Nephron (organoid): ENCODE measurements around the gene KLK7.
"Not testable (repeated sequence)": the region's sequence is repeated elsewhere in the genome, so short reads cannot be mapped to it uniquely, and the experiment has no call there.

Source experiments
- H3K27ac Mint-ChIP-seq, 3 experiments: 2 replicates each; pipeline ENCODE4 v1.8.0; 2020; ENCODE audit warnings: mixed read lengths in 3 of 3, mild to moderate bottlenecking in 2 of 3, moderate library complexity in 1 of 3
- H3K27me3 Mint-ChIP-seq: 2 replicates; pipeline ENCODE4 v1.8.0; 2021; ENCODE audit warnings: low read depth, mild to moderate bottlenecking, moderate library complexity, mixed read lengths
- H3K36me3 Mint-ChIP-seq: 2 replicates; pipeline ENCODE4 v1.8.0; 2020; ENCODE audit warnings: low read depth, mixed read lengths
- H3K4me1 Mint-ChIP-seq: 2 replicates; pipeline ENCODE4 v1.8.0; 2020; ENCODE audit warnings: mixed read lengths
- H3K4me3 Mint-ChIP-seq, 3 experiments: 2 replicates each; pipeline ENCODE4 v1.8.0; 2020; ENCODE audit warnings: mild to moderate bottlenecking in 3 of 3, mixed read lengths in 3 of 3, moderate library complexity in 2 of 3
- H3K9me3 Mint-ChIP-seq: 2 replicates; pipeline ENCODE4 v1.8.0; 2020; ENCODE audit warnings: mixed read lengths
- TF ChIP-seq, protein P1 (sequence below), 3 experiments: fragments of 200-600 bp; sonication (generic); IDR thresholded peaks; one replicate each; pipeline ENCODE4 v1.5.0; 2021; ENCODE audit warnings: antibody characterized with exemption in 3 of 3; ENCODE audit not compliant: unreplicated experiment in 3 of 3

KLK7 gene

DNA sequence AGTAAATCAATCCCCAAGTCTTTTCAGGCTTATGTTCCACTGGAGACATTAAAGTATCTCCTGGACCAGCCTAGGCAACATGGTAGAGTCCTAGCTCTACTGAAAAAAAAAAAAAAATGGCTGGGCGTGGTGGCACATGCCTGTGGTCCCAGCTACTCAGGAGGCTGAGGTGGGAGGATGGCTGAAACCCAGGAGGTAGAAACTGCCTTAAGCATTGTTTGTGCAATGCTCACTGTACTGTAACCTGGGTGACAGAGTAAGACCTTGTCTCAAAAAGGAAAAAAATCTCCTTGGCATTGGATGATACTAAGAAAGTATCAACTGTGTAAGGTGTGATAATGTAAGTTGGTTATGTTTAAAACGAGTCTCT, 8.9 kb upstream of the KLK7 start:
- no peak overlapping the region for H3K4me3 Mint-ChIP-seq
- H3K4me1 Mint-ChIP-seq = no peaks in the 10 kb centered on the region
- H3K27ac Mint-ChIP-seq = no peak overlapping the region
- H3K9me3 Mint-ChIP-seq = no peaks in the 10 kb centered on the region
- peaks cover 33% of the 10 kb centered on the region for H3K27me3 Mint-ChIP-seq
- TF ChIP-seq, protein P1, sequence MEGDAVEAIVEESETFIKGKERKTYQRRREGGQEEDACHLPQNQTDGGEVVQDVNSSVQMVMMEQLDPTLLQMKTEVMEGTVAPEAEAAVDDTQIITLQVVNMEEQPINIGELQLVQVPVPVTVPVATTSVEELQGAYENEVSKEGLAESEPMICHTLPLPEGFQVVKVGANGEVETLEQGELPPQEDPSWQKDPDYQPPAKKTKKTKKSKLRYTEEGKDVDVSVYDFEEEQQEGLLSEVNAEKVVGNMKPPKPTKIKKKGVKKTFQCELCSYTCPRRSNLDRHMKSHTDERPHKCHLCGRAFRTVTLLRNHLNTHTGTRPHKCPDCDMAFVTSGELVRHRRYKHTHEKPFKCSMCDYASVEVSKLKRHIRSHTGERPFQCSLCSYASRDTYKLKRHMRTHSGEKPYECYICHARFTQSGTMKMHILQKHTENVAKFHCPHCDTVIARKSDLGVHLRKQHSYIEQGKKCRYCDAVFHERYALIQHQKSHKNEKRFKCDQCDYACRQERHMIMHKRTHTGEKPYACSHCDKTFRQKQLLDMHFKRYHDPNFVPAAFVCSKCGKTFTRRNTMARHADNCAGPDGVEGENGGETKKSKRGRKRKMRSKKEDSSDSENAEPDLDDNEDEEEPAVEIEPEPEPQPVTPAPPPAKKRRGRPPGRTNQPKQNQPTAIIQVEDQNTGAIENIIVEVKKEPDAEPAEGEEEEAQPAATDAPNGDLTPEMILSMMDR (IDR thresholded peaks at IDR 0.05; ENCODE audit: unreplicated experiment in 3 of 3) = no peak
- H3K36me3 Mint-ChIP-seq = no peaks in the 10 kb centered on the region

DNA sequence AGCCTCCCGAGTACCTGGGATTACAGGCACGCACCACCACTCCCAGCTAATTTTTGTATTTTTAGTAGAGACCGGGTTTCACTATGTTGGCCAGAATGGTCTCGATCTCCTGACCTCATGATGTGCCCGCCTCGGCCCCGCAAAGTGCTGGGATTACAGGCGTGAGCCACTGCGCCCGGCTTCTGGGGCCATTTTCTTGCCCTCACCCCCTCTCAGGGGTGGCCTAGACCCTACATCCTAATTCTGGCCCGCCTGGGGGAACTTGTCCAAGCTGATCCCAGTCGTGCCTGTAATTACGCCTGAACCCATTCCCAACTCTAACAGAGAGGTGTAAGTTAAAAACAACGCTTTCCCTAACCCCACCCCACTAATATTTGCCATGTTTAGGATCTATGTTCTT, 699 bp upstream of the KLK7 start:
- H3K27me3 Mint-ChIP-seq = peaks cover 56% of the 10 kb centered on the region
- H3K4me1 Mint-ChIP-seq, H3K36me3 Mint-ChIP-seq, H3K4me3 Mint-ChIP-seq, H3K27ac Mint-ChIP-seq, H3K9me3 Mint-ChIP-seq: not testable (repeated sequence)

DNA sequence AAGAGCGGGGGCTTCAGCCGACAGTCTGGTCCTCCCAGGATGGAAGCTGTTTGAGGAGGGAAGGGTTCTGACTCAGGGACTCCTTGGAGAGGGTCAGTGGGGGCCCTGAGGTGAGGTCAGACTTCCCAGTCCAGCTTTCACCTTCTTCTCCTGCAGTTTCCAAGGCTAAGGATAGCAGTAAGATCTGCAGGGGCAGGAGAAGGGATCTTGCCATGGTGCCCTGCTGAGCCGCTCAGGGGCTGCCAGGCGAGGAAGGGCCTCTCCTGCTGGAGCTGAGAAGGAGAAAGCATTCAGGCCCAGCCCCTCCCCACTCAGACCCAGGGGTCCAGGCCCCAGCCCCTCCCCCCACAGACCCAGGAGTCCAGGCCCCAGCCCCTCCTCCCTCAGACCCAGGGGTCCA, 1.5 kb downstream of the KLK7 start:
- H3K36me3 Mint-ChIP-seq = no peaks in the 10 kb centered on the region
- TF ChIP-seq, protein P1 (IDR thresholded peaks at IDR 0.05; ENCODE audit: unreplicated experiment in 3 of 3) = no peak
- H3K4me3 Mint-ChIP-seq = no peak overlapping the region
- H3K27ac Mint-ChIP-seq = no peak overlapping the region
- no peaks in the 10 kb centered on the region for H3K9me3 Mint-ChIP-seq
- H3K4me1 Mint-ChIP-seq = peaks cover 11% of the 10 kb centered on the region
- H3K27me3 Mint-ChIP-seq = peaks cover 48% of the 10 kb centered on the region

DNA sequence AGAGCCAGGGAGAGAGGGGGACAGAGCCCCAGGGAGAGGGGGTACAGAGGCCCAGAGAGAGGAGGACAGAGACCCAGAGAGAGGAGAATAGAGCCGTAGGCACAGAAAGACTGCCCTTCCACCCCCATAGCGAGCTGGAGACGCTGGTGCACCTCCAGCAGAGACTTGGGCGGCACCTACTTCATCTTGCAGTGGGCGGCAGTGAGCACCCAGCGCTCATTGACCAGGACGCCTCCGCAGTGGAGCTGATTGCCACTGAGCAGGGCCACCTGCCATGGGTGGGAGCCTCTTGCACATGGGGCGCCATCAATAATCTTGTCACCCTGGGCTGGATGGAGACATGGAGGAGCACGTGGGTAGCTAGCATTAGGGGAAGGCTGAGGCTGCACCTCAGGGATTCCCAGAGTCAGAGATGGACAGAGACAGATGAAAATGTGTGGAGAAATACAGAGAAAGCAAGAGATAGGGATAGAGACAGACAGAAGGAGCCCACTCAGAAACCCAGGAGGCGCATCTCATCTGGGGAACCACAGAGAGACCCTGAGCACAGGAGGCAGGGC, 2.0 kb downstream of the KLK7 start:
- no peak overlapping the region for H3K27ac Mint-ChIP-seq
- H3K4me1 Mint-ChIP-seq = peaks cover 11% of the 10 kb centered on the region
- peaks cover 43% of the 10 kb centered on the region for H3K27me3 Mint-ChIP-seq
- TF ChIP-seq, protein P1 (IDR thresholded peaks at IDR 0.05; ENCODE audit: unreplicated experiment in 3 of 3) = no peak
- no peaks in the 10 kb centered on the region for H3K36me3 Mint-ChIP-seq
- no peaks in the 10 kb centered on the region for H3K9me3 Mint-ChIP-seq
- no peak overlapping the region for H3K4me3 Mint-ChIP-seq

DNA sequence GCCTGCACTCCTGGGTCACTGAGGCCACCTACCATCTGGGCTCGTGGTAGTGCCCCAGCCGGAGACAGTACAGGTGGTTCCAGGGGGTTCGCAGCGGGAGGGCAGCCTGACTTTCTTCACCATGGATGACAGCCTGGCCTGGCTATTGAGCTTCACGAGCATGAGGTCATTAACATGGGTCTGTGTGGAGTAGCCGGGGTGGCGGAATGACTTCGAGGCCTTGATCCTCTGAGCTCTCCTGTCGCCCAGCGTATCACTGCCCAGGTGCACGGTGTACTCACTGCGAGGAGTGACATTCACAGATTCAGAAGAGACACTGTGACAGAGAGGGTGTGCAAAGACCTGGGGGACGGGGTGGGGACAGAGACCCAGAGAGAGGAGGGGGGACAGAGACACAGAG, 3.5 kb downstream of the KLK7 start:
- no peak overlapping the region for H3K4me3 Mint-ChIP-seq
- H3K36me3 Mint-ChIP-seq = no peaks in the 10 kb centered on the region
- TF ChIP-seq, protein P1 (IDR thresholded peaks at IDR 0.05; ENCODE audit: unreplicated experiment in 3 of 3) = no peak
- H3K27ac Mint-ChIP-seq = no peak overlapping the region
- H3K9me3 Mint-ChIP-seq = no peaks in the 10 kb centered on the region
- H3K4me1 Mint-ChIP-seq = peaks cover 11% of the 10 kb centered on the region
- H3K27me3 Mint-ChIP-seq = peaks cover 41% of the 10 kb centered on the region

DNA sequence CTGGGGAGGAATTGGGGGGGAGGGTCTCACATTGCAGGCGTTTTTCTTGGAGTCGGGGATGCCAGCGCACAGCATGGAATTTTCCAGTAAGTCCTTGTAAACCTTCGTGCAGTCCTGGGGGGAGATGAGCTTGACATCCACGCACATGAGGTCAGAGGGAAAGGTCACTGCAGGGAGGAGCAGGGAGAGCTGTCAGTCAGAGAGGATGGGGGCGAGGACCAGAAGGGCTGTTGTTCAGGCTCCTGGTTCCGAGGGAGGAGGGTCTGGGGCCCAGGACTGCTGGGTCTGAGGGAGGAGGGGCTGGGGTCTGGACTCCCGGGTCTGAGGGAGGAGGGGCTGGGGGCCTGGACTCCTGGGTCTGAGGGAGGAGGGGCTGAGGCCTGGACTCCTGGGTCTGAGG, 4.0 kb downstream of the KLK7 start:
- Mint-ChIP-seq H3K27me3 (peaks cover 37% of the 10 kb centered on the region), H3K4me3 (no peak overlapping the region), H3K36me3 (no peaks in the 10 kb centered on the region), H3K4me1 (peaks cover 11% of the 10 kb centered on the region), H3K9me3 (no peaks in the 10 kb centered on the region), H3K27ac (no peak overlapping the region)
- TF ChIP-seq, protein P1 (IDR thresholded peaks at IDR 0.05; ENCODE audit: unreplicated experiment in 3 of 3) = no peak
